Epithelial cell of esophagus (primary cell): ENCODE results near the gene RABL6.

ENCODE experiments used
- DNase-seq: peaks from one replicate; pipeline ENCODE4 v3.0.0; 2010; ENCODE audit warnings: low read depth
- H3K4me3 ChIP-seq: 2 replicates; pipeline ENCODE4 v1.5.1; 2011; ENCODE audit warnings: mild to moderate bottlenecking, low read length, control low read depth
- CTCF ChIP-seq: IDR thresholded peaks from 2 replicates; pipeline ENCODE4 v1.5.1; 2011; ENCODE audit warnings: low read depth, mild to moderate bottlenecking, low read length, control low read depth, inconsistent platforms; ENCODE audit not compliant: insufficient read depth; ENCODE audit errors: missing control alignments

The RABL6 gene

GRCh38 chr9:136845465-136846260, 37.9 kb downstream of the RABL6 start:
- H3K4me3 ChIP-seq: no peak overlapping the region
- TF ChIP-seq CTCF: no peak
- DNase-seq: no peak

- TF ChIP-seq CTCF: no peak
- peak overlapping the region; percentile 46 for H3K4me3 ChIP-seq
Observed at GRCh38 chr9:136846376-136847087, 38.8 kb downstream of the RABL6 start.

GRCh38 chr9:136847088-136847825, 39.5 kb downstream of the RABL6 start:
- TF ChIP-seq CTCF: no peak
- DNase-seq: peak; percentile 85
- peak overlapping the region; percentile 97 for H3K4me3 ChIP-seq

More at GRCh38 chr9:136846376-136847087, 38.8 kb downstream of the RABL6 start:
- peak; percentile 40 for DNase-seq

GRCh38 chr9:136847826-136848392, 40.2 kb downstream of the RABL6 start:
- H3K4me3 ChIP-seq: peak overlapping the region; percentile 97
- TF ChIP-seq CTCF: no peak
- peak; percentile 89 for DNase-seq

- peak overlapping the region; percentile 97 for H3K4me3 ChIP-seq
- no peak for TF ChIP-seq CTCF
- peak; percentile 40 for DNase-seq
Observed at GRCh38 chr9:136848393-136849037, 40.8 kb downstream of the RABL6 start.

- TF ChIP-seq CTCF: no peak
- H3K4me3 ChIP-seq: peak within 1 kb of the TSS; percentile 97
- peak; percentile 100 for DNase-seq
Observed at GRCh38 chr9:136849038-136849959, 41.6 kb downstream of the RABL6 start, which contains the start of gene PHPT1. PHPT1 (plus strand) TSS chr9:136849409; CDS start chr9:136849431, 22 bp downstream.
